Measurements from ENCODE around the gene TNS3. TPM values are rescaled to one million over a fixed set of nuclear protein-coding genes. Genes with fewer than 3 reads are reported as not detected.

The TNS3 gene
- polyA plus RNA-seq, 6 donors from 2014 or later = 1.5 to 6.3 (median 4.8) TPM

- peak overlapping the region; percentile 68 to 87 (median 80) for H3K4me3 Mint-ChIP-seq
- peak overlapping the region in 3 of 6 donors; percentile 20 to 84 (median 69) for H3K27ac Mint-ChIP-seq
- peaks cover 0 to 5% of the 10 kb centered on the region in 2 donors for H3K36me3 Mint-ChIP-seq
- no peak for ATAC-seq (ENCODE audit: low read depth in 2 of 2)
- DNase-seq = no peak
- H3K9me3 Mint-ChIP-seq = peaks cover 0 to 29% (median 9%) of the 10 kb centered on the region in 7 donors
- peaks cover 25 to 29% (median 28%) of the 10 kb centered on the region in 3 donors for H3K4me1 Mint-ChIP-seq
- peaks cover 5 to 17% (median 7%) of the 10 kb centered on the region in 3 donors for H3K27me3 Mint-ChIP-seq
Observed at GRCh38 chr7:47255441-47255840, 326.5 kb downstream of the TNS3 start.

GRCh38 chr7:47255007-47255406, 326.9 kb downstream of the TNS3 start:
- Mint-ChIP-seq H3K36me3 (peaks cover 0 to under 1% of the 10 kb centered on the region in 2 donors), H3K27ac (peak overlapping the region in 5 of 6 donors; percentile 54 to 86 (median 84)), H3K9me3 (peaks cover 0 to 33% (median 9%) of the 10 kb centered on the region in 7 donors), H3K4me1 (peaks cover 25 to 29% (median 28%) of the 10 kb centered on the region in 3 donors), H3K4me3 (peak overlapping the region; percentile 77 to 87 (median 81)), H3K27me3 (peaks cover under 1 to 12% (median 2%) of the 10 kb centered on the region in 3 donors)
- ATAC-seq (ENCODE audit: low read depth in 2 of 2) (no peak), DNase-seq (no peak)

- DNase-seq (peak; percentile 73), ATAC-seq (ENCODE audit: low read depth in 2 of 2) (peak; percentile 84)
- Mint-ChIP-seq H3K4me1 (peaks cover 25 to 29% (median 28%) of the 10 kb centered on the region in 3 donors), H3K9me3 (peaks cover 0 to 39% (median 12%) of the 10 kb centered on the region in 7 donors), H3K27me3 (peaks cover 0 to 9% (median 0%) of the 10 kb centered on the region in 3 donors), H3K36me3 (no peaks in the 10 kb centered on the region), H3K4me3 (peak overlapping the region; percentile 77 to 87 (median 81)), H3K27ac (peak overlapping the region; percentile 54 to 96 (median 83))
Observed at GRCh38 chr7:47254081-47254977, 327.6 kb downstream of the TNS3 start.

GRCh38 chr7:47253650-47254080, 328.2 kb downstream of the TNS3 start:
- Mint-ChIP-seq H3K36me3 (no peaks in the 10 kb centered on the region), H3K27ac (peak overlapping the region in 4 of 6 donors; percentile 30 to 87 (median 67)), H3K4me3 (peak overlapping the region; percentile 77 to 87 (median 81)), H3K4me1 (peaks cover 25 to 29% (median 28%) of the 10 kb centered on the region in 3 donors), H3K9me3 (peaks cover 0 to 39% (median 12%) of the 10 kb centered on the region in 7 donors), H3K27me3 (peaks cover 0 to 6% (median 0%) of the 10 kb centered on the region in 3 donors)
- DNase-seq = no peak
- ATAC-seq (ENCODE audit: low read depth in 2 of 2) = peak; percentile 34

- Mint-ChIP-seq H3K27ac (peak overlapping the region in 2 of 6 donors; percentile 34 to 54), H3K4me3 (no peak overlapping the region)
- no peak for ATAC-seq (ENCODE audit: low read depth in 2 of 2)
Observed at GRCh38 chr7:47252675-47253074, 329.2 kb downstream of the TNS3 start.

GRCh38 chr7:47249361-47249760, 332.6 kb downstream of the TNS3 start:
- ATAC-seq (ENCODE audit: low read depth in 2 of 2) (no peak), DNase-seq (no peak)
- Mint-ChIP-seq H3K4me1 (peaks cover 5 to 7% (median 6%) of the 10 kb centered on the region in 3 donors), H3K36me3 (no peaks in the 10 kb centered on the region), H3K9me3 (peaks cover 0 to 39% (median 12%) of the 10 kb centered on the region in 7 donors), H3K4me3 (no peak overlapping the region), H3K27ac (peak overlapping the region in 1 of 6 donors; percentile 16), H3K27me3 (no peaks in the 10 kb centered on the region)

More at GRCh38 chr7:47252675-47253074, 329.2 kb downstream of the TNS3 start:
- H3K27me3 Mint-ChIP-seq = peaks cover 0 to 2% (median 0%) of the 10 kb centered on the region in 3 donors
- peaks cover 0 to 39% (median 12%) of the 10 kb centered on the region in 7 donors for H3K9me3 Mint-ChIP-seq
- peaks cover 25 to 29% (median 28%) of the 10 kb centered on the region in 3 donors for H3K4me1 Mint-ChIP-seq
- H3K36me3 Mint-ChIP-seq = no peaks in the 10 kb centered on the region
- DNase-seq = no peak

- Mint-ChIP-seq H3K36me3 (no peaks in the 10 kb centered on the region), H3K4me1 (peaks cover 4 to 6% (median 5%) of the 10 kb centered on the region in 3 donors)
Observed at GRCh38 chr7:47248797-47249196, 333.1 kb downstream of the TNS3 start.

GRCh38 chr7:47247132-47247531, 334.8 kb downstream of the TNS3 start:
- no peaks in the 10 kb centered on the region for H3K4me1 Mint-ChIP-seq
- no peak overlapping the region for H3K27ac Mint-ChIP-seq
- peaks cover 0 to 27% (median 9%) of the 10 kb centered on the region in 7 donors for H3K9me3 Mint-ChIP-seq
- DNase-seq (no peak), ATAC-seq (ENCODE audit: low read depth in 2 of 2) (no peak)
- no peak overlapping the region for H3K4me3 Mint-ChIP-seq
- H3K27me3 Mint-ChIP-seq = no peaks in the 10 kb centered on the region
- no peaks in the 10 kb centered on the region for H3K36me3 Mint-ChIP-seq

More at GRCh38 chr7:47248797-47249196, 333.1 kb downstream of the TNS3 start:
- no peak for ATAC-seq (ENCODE audit: low read depth in 2 of 2)
- Mint-ChIP-seq H3K27ac (peak overlapping the region in 1 of 6 donors; percentile 47), H3K27me3 (no peaks in the 10 kb centered on the region), H3K9me3 (peaks cover 0 to 39% (median 12%) of the 10 kb centered on the region in 7 donors), H3K4me3 (no peak overlapping the region)
- no peak for DNase-seq

GRCh38 chr7:47244692-47245091, 337.2 kb downstream of the TNS3 start:
- no peak for DNase-seq
- H3K36me3 Mint-ChIP-seq = no peaks in the 10 kb centered on the region
- peaks cover 0 to 4% (median 2%) of the 10 kb centered on the region in 7 donors for H3K9me3 Mint-ChIP-seq
- no peak overlapping the region for H3K4me3 Mint-ChIP-seq
- no peak overlapping the region for H3K27ac Mint-ChIP-seq
- H3K27me3 Mint-ChIP-seq = no peaks in the 10 kb centered on the region
- H3K4me1 Mint-ChIP-seq = no peaks in the 10 kb centered on the region
- no peak for ATAC-seq (ENCODE audit: low read depth in 2 of 2)

- Mint-ChIP-seq H3K9me3 (peaks cover 0 to 2% (median 0%) of the 10 kb centered on the region in 7 donors), H3K4me3 (no peak overlapping the region), H3K4me1 (no peaks in the 10 kb centered on the region), H3K27me3 (no peaks in the 10 kb centered on the region), H3K27ac (no peak overlapping the region), H3K36me3 (no peaks in the 10 kb centered on the region)
- ATAC-seq (ENCODE audit: low read depth in 2 of 2) (no peak), DNase-seq (no peak)
Observed at GRCh38 chr7:47241112-47242065, 340.5 kb downstream of the TNS3 start.

- H3K9me3 Mint-ChIP-seq = peaks cover 0 to 2% (median 0%) of the 10 kb centered on the region in 7 donors
- no peak for DNase-seq
- no peaks in the 10 kb centered on the region for H3K4me1 Mint-ChIP-seq
- H3K27me3 Mint-ChIP-seq = no peaks in the 10 kb centered on the region
- no peak for ATAC-seq (ENCODE audit: low read depth in 2 of 2)
- no peak overlapping the region for H3K27ac Mint-ChIP-seq
- no peak overlapping the region for H3K4me3 Mint-ChIP-seq
- H3K36me3 Mint-ChIP-seq = no peaks in the 10 kb centered on the region
Observed at GRCh38 chr7:47239931-47240421, 341.9 kb downstream of the TNS3 start.

- Mint-ChIP-seq H3K27ac (peak overlapping the region in 1 of 6 donors; percentile 14), H3K9me3 (peaks cover 0 to 2% (median 0%) of the 10 kb centered on the region in 7 donors), H3K27me3 (no peaks in the 10 kb centered on the region), H3K4me3 (no peak overlapping the region), H3K36me3 (no peaks in the 10 kb centered on the region), H3K4me1 (no peaks in the 10 kb centered on the region)
- ATAC-seq (ENCODE audit: low read depth in 2 of 2) (no peak), DNase-seq (no peak)
Observed at GRCh38 chr7:47239034-47239433, 342.9 kb downstream of the TNS3 start.

Measured in naive B cell (primary cell).